ENCODE data around the gene BNC2.

The BNC2 gene

DNA sequence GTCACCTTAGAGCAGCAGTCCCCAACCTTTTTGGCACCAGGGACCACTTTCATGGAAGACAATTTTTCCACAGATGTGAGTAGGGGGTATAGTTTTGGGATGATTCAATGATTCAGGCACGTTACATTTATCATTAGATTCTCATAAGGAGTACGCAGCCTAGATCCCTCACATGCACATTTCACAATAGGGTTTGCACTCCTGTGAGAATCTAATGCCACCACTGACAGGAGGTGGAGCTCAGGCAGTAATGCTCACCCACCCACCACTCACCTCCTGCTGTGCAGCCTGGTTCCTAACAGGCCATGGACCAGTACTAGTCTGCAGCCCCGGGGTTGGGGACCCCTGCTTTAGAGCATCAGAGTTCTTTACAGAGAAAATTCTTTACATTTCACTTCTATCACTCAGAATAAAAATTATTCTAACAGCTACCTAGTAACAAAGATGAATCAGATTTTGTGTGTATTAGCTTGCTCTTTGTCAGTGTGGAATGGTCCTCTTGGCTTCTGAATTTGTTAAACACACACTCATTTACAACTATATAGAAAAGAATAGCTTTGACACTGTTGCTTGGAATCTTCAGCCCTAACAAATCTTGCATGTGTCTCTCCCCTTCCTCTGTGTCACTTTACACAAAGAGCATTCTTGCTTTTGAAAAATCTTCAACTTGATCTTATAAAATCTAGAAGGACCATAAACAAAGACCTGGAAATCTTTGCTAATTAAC is 438.6 kb downstream of the BNC2 start:
- in situ Hi-C loops (cut with MboI; ENCODE audit: low sequenced_read_pairs) = no loop called here

DNA sequence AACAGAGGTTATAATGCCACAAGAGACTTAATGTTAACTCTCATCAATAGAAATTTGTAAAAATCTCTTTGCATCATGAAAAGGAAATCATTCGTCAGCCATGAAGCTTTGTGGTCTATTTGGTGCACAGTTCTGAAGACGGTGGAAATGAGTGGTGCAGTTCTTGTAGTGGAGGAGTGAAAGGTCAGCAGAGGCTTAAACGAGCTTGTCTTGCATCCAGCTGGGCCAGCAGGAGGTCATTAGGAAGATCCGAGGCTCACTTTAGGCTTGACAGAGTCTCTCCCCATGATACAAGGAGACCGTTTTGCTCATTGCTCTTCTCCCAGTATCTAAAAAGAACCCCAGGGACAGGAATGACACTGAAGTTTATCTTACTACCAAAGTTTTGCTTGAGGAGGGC is 440.8 kb downstream of the BNC2 start:
- in situ Hi-C loops (cut with MboI; ENCODE audit: low sequenced_read_pairs) = no loop called here

DNA sequence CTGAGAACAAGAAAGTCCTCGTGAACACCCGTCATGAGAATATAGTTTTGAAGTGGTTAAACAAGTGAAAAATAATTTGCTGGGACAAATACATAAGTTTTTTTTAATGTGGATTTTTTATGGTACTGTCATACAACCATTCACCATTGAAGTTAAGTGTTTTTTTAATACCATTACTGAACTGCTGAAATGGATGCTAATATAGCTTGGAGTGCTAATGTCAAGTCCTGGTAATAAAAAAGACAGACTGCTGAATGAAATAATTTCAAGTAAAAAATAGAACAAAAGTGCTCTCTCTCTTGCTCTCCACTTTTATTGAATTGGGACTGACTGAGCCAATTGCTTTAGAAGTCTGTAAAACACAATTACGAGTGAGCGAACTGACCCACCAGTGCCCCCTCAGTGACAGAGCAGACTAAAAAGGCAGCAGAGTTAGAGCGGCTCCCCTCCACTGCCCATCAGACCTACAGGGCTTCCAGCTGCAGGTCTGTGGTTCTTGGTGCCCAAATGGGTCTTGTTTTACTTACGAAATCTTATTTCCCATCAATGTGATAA is 442.5 kb downstream of the BNC2 start:
- in situ Hi-C loops (cut with MboI; ENCODE audit: low sequenced_read_pairs) = no loop called here

DNA sequence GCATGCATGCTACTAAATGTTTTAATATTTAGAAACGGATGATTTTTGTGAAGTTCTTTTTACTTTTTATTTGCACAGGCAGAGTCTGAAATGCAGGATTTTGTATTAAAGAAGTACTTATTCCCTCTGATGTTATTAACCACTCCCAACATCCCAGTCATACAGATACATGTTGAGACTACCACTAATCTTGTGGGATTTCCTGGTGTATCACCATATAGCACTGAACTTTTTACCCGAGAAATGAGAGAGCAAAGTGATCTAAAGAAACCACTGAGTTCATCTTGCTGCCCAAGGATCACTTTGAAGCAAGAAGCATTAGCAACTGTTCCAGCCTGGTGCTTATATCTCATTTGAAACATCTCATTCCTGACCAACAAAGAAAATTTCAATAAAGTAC is 443.8 kb downstream of the BNC2 start:
- in situ Hi-C loops (cut with MboI; ENCODE audit: low sequenced_read_pairs) = no loop called here

DNA sequence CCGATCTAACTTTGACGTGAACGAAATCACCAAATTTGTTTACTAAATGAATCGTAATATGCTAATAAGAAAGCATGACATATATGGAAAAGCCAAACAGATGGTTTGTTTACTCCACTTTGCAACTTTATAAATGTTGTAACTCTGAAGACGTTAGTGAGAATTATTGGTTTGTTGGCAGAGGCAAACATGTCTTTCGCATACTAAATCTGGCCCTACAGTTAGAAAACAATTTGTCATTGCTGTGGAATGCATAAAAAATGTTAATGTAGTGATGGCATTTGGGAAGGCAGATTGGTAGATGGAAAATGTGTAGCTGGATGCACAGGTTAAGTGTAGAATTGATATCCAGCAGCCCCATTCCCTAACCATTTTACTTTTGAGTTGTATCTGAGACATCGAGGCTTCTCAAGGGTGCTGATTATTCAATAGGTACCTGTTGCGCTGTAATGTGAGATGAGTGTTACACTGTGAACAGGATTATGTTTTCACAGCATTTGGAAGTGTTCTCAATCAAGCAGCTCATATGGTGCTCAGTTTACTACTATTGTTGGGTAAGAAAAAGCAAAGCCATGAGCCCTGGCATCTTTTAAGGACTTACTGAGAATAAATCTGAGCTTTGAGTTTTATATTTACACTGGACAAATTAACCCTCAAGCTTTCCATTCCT is 444.8 kb downstream of the BNC2 start:
- in situ Hi-C loops (cut with MboI; ENCODE audit: low sequenced_read_pairs) = no loop called here

DNA sequence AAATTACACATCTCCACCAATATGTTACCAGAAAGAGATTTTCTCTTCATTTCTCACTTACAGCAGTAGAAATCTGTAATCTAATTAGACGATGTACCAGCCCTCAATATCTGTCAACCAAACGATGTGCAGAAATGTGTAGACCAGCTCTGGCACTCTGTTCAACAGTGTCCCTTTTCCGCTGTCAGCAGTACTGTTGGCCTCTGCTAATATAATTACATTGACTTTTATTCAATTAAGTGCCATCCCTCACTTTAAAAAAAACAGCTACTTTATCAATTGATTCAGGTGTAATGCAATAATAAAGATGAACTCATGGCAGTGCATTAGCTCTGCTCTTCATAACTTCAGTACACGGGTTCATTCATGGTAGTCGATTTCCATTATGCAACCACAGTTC is 448.4 kb downstream of the BNC2 start:
- in situ Hi-C loops (cut with MboI; ENCODE audit: low sequenced_read_pairs) = no loop called here

DNA sequence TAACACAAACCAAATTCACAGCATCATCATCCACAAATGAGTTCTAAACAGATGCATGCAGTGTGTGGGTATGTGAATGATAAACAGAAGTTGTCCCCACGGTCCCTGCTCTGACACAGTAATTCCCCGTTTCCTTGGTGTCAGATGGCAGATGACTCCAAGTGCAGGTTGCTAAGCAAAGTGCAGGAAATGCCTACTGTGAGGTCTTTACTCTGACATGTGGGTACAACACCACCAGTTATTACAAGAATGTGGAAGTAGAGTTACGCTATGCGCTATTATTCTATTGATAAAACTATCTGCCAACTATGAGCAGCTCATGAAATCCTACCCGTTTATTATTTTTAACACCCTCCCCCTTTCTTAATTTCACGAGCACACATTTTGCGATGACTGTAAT is 448.9 kb downstream of the BNC2 start:
- in situ Hi-C loops (cut with MboI; ENCODE audit: low sequenced_read_pairs) = no loop called here

DNA sequence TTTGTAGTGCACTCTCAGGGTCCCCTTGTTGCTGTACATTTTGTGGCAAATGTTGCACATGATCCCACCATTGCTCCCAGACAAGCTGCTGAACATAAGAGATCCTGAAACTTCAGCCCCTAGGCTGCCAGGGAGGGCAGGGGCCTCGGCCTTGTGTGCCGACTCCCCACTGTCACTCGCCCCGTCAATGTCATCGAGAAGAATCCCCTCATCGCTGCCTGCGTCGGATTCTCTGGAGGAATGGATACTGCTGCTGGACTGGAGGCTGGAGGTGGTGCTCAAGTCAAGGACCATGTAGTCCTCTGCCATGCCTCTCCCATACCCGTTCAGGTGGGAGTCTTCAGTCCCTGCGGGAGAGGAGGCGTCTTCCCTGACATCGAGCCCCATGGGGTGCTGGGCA is 451.3 kb downstream of the BNC2 start:
- in situ Hi-C loops (cut with MboI; ENCODE audit: low sequenced_read_pairs) = no loop called here

DNA sequence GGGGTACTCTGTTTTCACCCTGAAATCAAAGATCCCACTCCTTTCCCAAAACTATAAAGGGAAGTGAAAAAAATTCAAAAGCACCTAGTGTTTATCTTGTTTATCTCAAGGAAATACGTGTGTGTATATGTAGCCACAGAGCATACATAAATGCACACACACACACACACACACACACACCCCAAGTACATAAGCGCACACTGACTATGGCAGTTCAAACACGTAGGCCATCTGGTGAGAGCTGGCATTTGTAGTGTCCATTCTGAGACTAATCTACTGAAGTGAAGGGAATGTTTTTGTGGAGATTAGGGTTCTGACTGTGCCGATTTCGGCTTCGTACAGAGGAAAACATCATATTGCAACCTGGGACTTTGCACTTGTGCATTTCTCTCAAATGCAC is 451.7 kb downstream of the BNC2 start:
- in situ Hi-C loops (cut with MboI; ENCODE audit: low sequenced_read_pairs) = no loop called here

DNA sequence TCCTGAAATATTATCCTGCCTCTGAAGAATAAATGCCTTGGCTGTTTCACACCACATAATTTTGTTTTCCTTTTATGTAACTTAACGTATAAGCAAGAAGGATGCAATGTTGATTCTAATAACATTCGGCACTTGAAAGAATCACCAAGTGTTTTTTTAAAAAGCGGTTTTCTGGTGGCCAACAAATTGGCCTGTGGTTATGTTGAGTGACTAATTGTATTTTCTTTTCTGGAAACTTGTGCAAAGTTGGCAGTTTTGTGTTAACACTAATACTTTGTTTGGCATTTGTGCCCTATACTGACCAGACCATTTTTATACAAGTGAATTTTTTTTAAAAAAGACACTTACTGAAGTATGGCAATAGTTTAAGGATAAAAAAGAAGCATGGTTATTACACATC is 452.7 kb downstream of the BNC2 start:
- in situ Hi-C loops (cut with MboI; ENCODE audit: low sequenced_read_pairs) = no loop called here

DNA sequence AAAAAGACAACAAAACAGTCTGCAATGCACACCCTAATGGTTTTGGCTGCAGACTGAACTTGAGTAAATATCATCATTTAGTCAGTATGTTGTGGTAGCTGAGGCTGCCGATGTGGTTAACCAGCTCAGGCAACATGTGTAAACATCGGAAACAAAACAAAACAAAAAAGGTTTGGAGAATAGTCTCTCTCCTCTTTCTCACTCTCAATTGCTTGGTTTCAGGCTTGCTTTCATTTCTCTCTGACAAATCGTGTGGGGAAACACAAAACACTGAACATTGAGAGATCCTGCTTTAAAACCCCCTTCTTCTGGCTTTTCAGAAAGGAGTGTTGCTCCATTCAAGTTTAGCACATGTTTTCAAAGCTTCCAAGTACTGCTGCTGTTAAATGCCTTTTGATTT is 453.3 kb downstream of the BNC2 start:
- in situ Hi-C loops (cut with MboI; ENCODE audit: low sequenced_read_pairs) = no loop called here

DNA sequence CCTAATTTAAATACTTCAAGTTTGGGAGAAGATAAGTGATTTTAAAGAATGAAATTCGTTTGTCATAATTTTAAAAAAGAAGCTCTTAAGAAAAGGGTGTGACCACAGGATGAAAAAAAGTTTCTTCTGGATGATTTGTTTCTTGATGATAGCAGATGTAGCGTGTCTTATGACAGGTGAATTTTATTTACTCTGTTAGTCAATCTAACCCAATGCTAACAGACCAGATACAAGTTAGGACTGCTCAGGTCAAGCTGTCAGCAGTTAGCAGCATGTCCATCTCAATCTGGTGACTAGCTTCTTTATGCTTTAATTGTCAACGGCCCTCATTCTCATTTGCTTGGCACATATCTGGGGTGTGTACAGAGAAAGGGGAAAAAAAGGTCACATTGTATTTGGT is 456.0 kb downstream of the BNC2 start:
- in situ Hi-C loops (cut with MboI; ENCODE audit: low sequenced_read_pairs) = no loop called here

DNA sequence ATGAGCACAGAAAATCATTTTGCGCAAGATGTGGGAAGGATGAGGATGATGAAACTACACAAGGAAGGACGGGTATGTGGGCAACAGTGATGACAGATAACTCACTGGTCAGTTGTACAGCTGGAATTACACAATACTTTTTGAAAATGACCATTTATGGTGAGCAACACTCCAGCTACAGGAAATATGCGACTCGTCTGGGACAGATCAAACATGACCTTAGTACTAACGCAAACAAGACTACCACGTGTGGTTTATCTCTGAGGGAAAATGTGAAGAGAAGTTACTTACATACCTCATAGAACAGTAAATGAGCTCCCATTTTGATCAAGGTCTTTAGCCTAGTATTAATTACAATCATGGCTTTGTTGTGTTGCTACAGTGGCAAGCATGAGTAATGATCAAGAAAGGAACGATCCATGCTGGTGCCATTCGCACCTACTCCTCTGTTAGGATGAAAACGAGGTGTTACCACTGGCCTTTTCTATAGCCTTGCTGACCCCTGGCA is 456.9 kb downstream of the BNC2 start:
- in situ Hi-C loops (cut with MboI; ENCODE audit: low sequenced_read_pairs) = no loop called here

DNA sequence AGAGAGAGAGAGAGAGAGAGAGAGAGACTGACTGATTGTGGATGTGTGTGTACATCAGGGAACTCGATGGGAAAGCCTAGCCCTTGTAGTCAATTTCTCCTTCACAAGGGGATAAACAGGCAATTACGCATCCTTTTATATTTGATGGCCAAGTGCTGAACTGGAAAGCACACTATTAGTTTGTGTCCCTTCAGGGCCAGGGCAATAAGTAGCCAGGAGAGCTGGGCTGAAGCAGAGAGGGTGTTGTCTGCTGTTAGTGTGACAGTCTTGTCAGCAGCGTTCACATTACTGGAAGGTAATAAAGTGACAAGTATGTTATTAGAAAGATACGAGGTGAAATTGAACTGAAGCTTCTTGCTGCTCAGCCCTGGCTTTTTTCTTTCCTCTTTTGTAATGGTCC is 457.7 kb downstream of the BNC2 start:
- in situ Hi-C loops (cut with MboI; ENCODE audit: low sequenced_read_pairs) = no loop called here

DNA sequence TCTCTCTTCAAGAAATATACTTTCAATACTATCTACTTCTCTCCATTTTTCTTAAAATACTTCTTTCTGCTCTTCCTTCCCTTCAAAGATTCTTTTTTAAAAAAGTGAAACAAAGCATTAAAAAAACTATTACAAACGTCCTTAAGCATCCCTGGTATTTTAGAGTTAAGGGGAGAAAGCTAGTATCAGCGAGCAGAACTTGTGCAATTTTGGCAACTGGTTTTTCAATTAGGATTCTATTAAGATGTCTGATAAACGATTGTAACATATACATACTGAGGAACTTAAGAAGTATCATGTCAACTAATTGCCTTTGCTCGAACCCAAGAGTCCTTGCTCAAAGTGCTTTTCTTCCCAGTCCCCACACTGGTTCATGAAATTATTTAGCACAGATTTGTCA is 459.2 kb downstream of the BNC2 start:
- in situ Hi-C loops (cut with MboI; ENCODE audit: low sequenced_read_pairs) = no loop called here

DNA sequence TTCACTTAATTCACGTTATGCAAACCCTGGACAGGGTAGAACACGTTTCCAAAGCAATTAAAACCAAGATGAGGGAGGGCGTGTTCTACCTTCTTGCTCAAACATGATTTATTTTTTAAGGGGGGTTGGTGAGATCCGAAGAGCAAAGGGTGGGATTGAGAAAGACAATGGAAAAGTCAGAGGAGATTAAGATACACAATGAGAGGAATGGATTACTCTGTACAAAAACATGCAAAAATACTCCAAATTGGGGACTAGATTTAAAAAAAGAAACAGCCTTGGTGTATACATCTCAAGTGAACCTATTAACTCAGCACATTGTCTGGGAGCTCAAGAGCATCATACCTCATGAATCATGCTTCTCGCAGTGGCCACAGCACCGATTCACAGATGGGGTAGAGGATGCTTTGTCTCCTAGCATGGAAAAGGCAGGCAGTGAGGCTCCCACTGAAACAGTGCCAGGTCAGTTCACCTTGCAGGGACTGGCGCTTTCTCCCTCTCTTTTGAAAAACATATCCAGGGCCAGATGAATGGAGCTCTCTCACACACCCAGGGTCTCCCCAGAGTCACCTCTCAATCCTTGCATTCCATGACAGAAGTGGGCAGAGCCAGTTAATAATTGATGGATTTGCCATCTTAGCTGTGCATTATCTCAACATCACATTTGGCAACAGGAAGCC is 459.7 kb downstream of the BNC2 start:
- in situ Hi-C loops (cut with MboI; ENCODE audit: low sequenced_read_pairs) = no loop called here

DNA sequence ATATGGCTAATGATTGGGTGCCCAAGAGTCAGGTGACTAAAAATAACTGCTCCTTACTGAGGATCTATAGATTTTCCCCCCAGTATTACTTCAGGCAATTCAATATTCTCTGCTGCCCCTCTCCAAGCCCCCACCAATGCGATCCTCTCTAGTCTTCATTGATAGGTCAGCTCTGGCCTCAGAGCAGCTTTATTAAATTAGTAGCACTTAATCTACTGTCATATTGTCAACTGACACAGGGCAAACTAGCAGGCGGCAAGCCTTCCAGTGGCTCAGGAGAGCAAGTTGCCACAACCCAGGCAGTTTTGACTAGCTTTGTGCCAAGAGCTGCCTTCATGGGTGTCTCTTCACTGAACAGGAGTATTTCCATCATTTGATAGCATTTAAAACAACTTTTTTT is 462.9 kb downstream of the BNC2 start:
- in situ Hi-C loops (cut with MboI; ENCODE audit: low sequenced_read_pairs) = no loop called here

DNA sequence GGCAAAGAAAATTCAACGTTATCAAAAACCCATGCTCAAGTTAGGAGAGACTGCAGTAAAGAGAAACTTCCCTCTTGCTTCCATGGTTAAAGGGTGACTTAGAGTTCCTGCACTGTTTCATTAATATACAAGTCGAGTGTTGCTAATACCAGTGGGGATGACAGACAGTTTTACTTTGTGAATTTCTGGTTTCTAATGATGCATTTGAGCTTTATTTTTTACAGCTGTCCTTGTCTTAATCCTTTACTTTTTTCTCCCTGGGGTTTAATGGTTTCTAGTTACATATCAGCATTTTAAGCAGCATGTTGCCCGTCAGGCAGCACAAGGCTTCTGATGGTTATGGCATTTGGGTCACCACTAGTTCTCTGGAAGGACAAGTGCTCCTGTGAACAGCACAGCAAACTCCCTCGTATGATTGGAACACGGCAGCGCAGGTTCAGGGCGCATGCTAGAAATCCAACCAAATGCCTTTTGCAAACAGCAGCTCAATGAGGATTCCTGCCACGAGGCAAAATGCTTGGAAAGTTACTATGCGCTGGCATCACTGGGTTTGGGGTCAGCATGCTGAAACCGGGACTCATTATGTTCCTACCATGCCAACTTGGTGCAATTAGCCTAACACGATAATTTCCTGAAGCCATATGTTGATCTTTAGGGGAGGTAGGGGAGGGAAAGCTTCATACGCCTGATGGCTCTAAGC is 463.8 kb downstream of the BNC2 start:
- in situ Hi-C loops (cut with MboI; ENCODE audit: low sequenced_read_pairs) = no loop called here

DNA sequence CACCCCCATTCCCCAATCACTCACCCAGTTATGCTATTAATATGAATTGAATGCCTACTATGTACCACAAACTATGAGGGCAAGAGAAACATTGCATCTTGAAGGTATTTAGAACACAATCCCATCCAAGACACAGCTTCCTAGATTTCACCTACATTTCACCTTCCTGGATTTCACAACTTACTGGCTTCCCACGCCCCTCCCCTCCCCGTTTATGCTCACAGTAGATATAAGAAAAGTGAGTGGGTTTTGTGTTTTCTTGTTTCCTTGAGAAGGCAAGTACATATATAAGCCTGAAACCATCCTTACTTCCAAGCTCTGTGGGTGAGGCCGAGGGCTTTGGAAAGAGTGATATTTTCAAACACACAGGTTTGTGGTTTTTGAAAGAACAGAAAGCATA is 465.0 kb downstream of the BNC2 start:
- in situ Hi-C loops (cut with MboI; ENCODE audit: low sequenced_read_pairs) = no loop called here

DNA sequence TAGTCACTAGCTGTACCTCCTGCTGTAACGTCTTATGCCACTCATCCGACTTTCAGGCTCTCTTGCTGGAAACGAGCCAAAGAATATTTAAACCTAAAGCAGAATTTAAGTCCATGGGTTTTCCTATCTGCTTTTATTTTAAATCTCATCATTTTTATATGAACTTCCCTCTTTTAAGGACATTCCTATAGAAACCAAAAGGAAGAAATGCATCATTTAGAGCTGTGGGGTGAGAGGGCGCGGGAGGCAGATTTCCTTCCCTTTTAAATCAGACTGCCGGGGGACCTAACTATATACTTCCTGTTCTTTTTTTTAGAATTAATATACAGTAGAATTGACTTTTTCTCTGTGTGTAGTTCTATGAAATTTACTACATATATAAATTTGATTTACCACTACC is 468.8 kb downstream of the BNC2 start:
- in situ Hi-C loops (cut with MboI; ENCODE audit: low sequenced_read_pairs) = no loop called here

DNA sequence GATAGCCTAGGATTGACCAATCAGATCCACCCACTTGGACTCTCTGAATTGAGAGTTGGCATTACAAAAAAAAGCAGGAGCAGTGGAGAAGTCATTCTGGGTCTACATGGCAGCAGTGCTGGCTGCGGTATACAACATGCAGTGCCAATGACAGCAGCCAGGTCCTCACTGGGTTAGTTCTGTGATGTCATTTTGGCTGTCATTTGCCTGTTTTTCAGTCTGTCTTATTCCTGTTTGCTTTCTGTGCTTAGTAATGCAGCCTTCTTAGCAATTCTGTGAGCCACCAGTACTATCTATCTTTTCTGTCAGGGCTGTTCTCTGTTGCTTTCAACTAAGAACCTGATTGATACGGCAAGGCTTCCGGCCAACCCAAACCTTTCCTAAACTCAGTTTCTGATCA is 471.8 kb downstream of the BNC2 start:
- in situ Hi-C loops (cut with MboI; ENCODE audit: low sequenced_read_pairs) = no loop called here

All from HL-60/S4 treated with phorbol 12-myristate 13-acetate at 8.2 ng/mL for 4 days and 3 days (cell line).